Astrocyte (in vitro differentiated cells and primary cell): ENCODE results near the gene COL18A1. TPM values are rescaled to one million over a fixed set of nuclear protein-coding genes. Genes with fewer than 3 reads are reported as not detected.

Experiments
- DNase-seq: peaks from one replicate; pipeline ENCODE4 v3.0.0-alpha.2; 2010; ENCODE audit warnings: low read depth
- FAIRE-seq: peaks from 2 replicates; lab custom pipeline; 2011; peaks lifted over from hg19 to GRCh38; lab: Jason Lieb, UNC
- H2AFZ ChIP-seq: 2 replicates; pipeline ENCODE4 v1.6.0; 2012; ENCODE audit warnings: low read depth, low read length, inconsistent platforms
- H3K27ac ChIP-seq: 2 replicates; pipeline ENCODE4 v1.5.1; 2011; ENCODE audit warnings: low read depth, low read length, inconsistent platforms
- H3K27me3 ChIP-seq: 2 replicates; pipeline ENCODE4 v1.6.0; 2011; ENCODE audit warnings: low read length, inconsistent platforms; ENCODE audit not compliant: insufficient read depth
- H3K36me3 ChIP-seq: 2 replicates; pipeline ENCODE4 v1.5.1; 2011; ENCODE audit warnings: low read length, inconsistent platforms; ENCODE audit not compliant: insufficient read depth
- H3K4me1 ChIP-seq: 2 replicates; pipeline ENCODE4 v1.5.1; 2011; ENCODE audit warnings: low read length, inconsistent platforms; ENCODE audit not compliant: insufficient read depth
- H3K4me2 ChIP-seq: 2 replicates; pipeline ENCODE4 v1.6.0; 2012; ENCODE audit warnings: low read length, inconsistent platforms
- H3K4me3 ChIP-seq: 2 replicates; pipeline ENCODE4 v1.5.1; 2011; ENCODE audit warnings: low read depth, mild to moderate bottlenecking, low read length, inconsistent platforms; ENCODE audit not compliant: insufficient read depth
- H3K79me2 ChIP-seq: 2 replicates; pipeline ENCODE4 v1.6.0; 2012; ENCODE audit warnings: mild to moderate bottlenecking, low read length, inconsistent platforms; ENCODE audit not compliant: insufficient read depth
- H3K9ac ChIP-seq: 2 replicates; pipeline ENCODE4 v1.6.0; 2012; ENCODE audit warnings: mild to moderate bottlenecking, low read length, inconsistent platforms
- H3K9me3 ChIP-seq: 2 replicates; pipeline ENCODE4 v1.5.1; 2012; ENCODE audit warnings: low read depth, mild to moderate bottlenecking, low read length, inconsistent platforms; ENCODE audit not compliant: insufficient read depth
- H4K20me1 ChIP-seq: 2 replicates; pipeline ENCODE4 v1.6.0; 2012; ENCODE audit warnings: low read length, inconsistent platforms; ENCODE audit not compliant: insufficient read depth
- H3K27ac Mint-ChIP-seq: one replicate; pipeline ENCODE4 v1.8.0; 2021; ENCODE audit warnings: mild to moderate bottlenecking, mixed read lengths; ENCODE audit not compliant: unreplicated experiment
- H3K27me3 Mint-ChIP-seq: one replicate; pipeline ENCODE4 v1.8.0; 2021; ENCODE audit warnings: low read depth, mixed read lengths; ENCODE audit not compliant: unreplicated experiment
- H3K36me3 Mint-ChIP-seq: one replicate; pipeline ENCODE4 v1.8.0; 2021; ENCODE audit warnings: low read depth, mixed read lengths; ENCODE audit not compliant: unreplicated experiment
- H3K4me1 Mint-ChIP-seq: one replicate; pipeline ENCODE4 v1.8.0; 2021; ENCODE audit warnings: low read depth, mixed read lengths; ENCODE audit not compliant: unreplicated experiment
- H3K4me3 Mint-ChIP-seq: one replicate; pipeline ENCODE4 v1.8.0; 2021; ENCODE audit warnings: mild to moderate bottlenecking, moderate library complexity, mixed read lengths; ENCODE audit not compliant: unreplicated experiment
- H3K9me3 Mint-ChIP-seq: one replicate; pipeline ENCODE4 v1.8.0; 2021; ENCODE audit warnings: mild to moderate bottlenecking, mixed read lengths; ENCODE audit not compliant: unreplicated experiment
- EZH2 ChIP-seq: IDR thresholded peaks from 2 replicates; pipeline ENCODE4 v1.6.1; 2012; ENCODE audit warnings: mild to moderate bottlenecking, low read length, inconsistent platforms; ENCODE audit not compliant: insufficient read depth
- total RNA-seq: library from RNA; stranded (reverse); gene quantifications from 2 replicates; pipeline ENCODE4 v1.2.1, GENCODE V29; 2021
- TF ChIP-seq, protein P1 (sequence below): IDR thresholded peaks from 2 replicates; pipeline ENCODE4 v1.5.1; 2011; ENCODE audit warnings: low read depth, mild to moderate bottlenecking, inconsistent platforms, low read length, moderate library complexity; ENCODE audit not compliant: insufficient read depth

COL18A1 gene
- total RNA-seq, 1 donor from 2014 or later: 616 TPM

DNA sequence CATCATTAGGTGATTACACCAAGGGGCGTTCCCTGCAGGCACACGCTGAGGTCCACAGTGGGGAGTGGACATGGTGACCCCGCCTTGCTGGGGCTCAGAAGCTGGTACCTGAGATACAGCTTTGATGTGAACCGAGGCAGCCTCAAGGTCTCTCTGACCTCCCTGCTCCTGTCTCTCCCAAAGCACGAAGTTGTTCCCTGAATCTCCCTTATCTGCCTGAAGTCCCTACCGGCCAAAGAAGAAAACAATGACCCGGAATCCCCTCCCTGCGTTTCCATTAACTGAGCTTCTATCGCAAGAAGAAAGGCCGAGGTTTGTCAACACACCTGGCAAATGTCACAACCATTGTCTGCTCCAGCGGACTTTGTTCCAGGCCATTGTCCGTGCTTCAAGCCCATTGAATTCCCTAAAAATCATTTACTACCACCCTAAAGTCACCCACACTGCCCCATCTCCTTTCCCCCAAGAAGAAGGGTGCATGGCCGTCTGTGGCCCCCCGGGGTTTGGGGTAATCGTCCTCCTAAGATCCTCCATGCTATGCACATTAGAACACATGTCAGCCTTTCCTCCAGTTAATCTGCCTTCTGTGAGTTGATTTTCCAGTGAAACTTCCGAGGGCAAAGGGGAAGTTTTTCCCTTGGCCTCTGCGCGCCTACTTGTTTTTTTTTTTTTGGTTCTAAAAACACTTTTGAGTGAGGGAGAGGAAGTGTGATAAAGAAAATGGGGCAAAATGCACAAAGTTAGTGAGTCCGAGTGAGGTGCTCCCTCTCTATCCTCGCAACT, 48.1 kb upstream of the COL18A1 start:
- no peak overlapping the region for H3K27ac ChIP-seq

DNA sequence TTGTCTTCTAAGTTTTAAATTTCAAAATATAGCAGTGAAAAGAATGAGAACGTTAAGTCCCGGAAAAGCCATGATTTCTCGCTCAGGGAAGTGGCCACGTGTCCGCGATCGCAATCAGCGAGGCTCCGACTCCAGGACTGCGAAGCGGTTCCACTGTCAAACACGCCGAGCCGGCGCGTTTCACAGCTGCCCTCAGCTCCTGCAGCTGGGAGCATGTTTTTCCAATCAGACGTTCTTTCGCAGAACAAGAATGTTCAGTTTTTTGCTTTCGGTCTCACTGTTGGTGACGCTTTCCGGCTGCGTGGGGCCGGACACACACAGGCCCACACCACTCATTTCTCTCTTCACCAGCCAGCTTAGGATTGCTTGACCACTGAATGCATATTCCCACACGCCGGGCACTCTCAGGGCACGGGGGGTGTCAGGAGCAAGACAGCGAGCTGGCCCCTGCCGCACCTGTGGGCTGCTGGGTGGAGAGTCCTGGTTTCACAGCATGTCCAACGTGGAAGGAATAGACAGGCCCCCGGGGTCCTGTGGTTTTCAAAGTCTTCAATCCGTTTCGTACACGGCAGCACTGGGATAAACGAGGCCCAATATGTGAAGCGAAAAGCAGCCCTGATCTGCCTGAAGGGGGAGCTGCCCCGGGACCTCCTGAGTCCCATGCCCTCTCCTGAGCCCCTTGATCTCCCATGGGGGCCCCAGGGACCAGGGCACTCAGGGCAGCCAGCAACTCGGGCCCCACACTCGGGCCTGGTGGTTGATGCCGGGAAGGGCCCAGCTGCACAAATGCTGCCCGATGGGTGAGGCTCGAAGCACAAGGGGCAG, 47.3 kb upstream of the COL18A1 start:
- Mint-ChIP-seq H3K27me3 (peaks cover 17% of the 10 kb centered on the region), H3K36me3 (no peaks in the 10 kb centered on the region), H3K4me3 (no peak overlapping the region), H3K9me3 (no peaks in the 10 kb centered on the region), H3K27ac (no peak overlapping the region), H3K4me1 (peaks cover 8% of the 10 kb centered on the region)
- Histone ChIP-seq H3K27me3 (no peaks in the 10 kb centered on the region), H3K9me3 (no peaks in the 10 kb centered on the region), H3K4me2 (no peak overlapping the region), H3K79me2 (no peaks in the 10 kb centered on the region), H3K4me1 (peaks cover 6% of the 10 kb centered on the region), H4K20me1 (no peaks in the 10 kb centered on the region), H2AFZ (no peak overlapping the region), H3K36me3 (no peaks in the 10 kb centered on the region), H3K27ac (no peak overlapping the region), H3K4me3 (no peak overlapping the region), H3K9ac (no peak overlapping the region)
- TF ChIP-seq, protein P1, sequence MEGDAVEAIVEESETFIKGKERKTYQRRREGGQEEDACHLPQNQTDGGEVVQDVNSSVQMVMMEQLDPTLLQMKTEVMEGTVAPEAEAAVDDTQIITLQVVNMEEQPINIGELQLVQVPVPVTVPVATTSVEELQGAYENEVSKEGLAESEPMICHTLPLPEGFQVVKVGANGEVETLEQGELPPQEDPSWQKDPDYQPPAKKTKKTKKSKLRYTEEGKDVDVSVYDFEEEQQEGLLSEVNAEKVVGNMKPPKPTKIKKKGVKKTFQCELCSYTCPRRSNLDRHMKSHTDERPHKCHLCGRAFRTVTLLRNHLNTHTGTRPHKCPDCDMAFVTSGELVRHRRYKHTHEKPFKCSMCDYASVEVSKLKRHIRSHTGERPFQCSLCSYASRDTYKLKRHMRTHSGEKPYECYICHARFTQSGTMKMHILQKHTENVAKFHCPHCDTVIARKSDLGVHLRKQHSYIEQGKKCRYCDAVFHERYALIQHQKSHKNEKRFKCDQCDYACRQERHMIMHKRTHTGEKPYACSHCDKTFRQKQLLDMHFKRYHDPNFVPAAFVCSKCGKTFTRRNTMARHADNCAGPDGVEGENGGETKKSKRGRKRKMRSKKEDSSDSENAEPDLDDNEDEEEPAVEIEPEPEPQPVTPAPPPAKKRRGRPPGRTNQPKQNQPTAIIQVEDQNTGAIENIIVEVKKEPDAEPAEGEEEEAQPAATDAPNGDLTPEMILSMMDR: no peak
- TF ChIP-seq EZH2: no peak
- FAIRE-seq (no peak), DNase-seq (no peak)

More for the DNA sequence above, 48.1 kb upstream of the COL18A1 start:
- no peaks in the 10 kb centered on the region for H3K9me3 Mint-ChIP-seq
- peaks cover 17% of the 10 kb centered on the region for H3K27me3 Mint-ChIP-seq
- DNase-seq: no peak
- Histone ChIP-seq H2AFZ (no peak overlapping the region), H3K9ac (no peak overlapping the region), H3K4me3 (no peak overlapping the region), H3K4me2 (no peak overlapping the region), H3K79me2 (no peaks in the 10 kb centered on the region), H3K27me3 (no peaks in the 10 kb centered on the region), H3K36me3 (no peaks in the 10 kb centered on the region), H3K9me3 (no peaks in the 10 kb centered on the region), H4K20me1 (no peaks in the 10 kb centered on the region), H3K4me1 (peaks cover 6% of the 10 kb centered on the region)
- TF ChIP-seq, protein P1: no peak
- TF ChIP-seq EZH2: no peak
- H3K27ac Mint-ChIP-seq: no peak overlapping the region
- peaks cover 7% of the 10 kb centered on the region for H3K4me1 Mint-ChIP-seq
- H3K4me3 Mint-ChIP-seq: no peak overlapping the region
- no peaks in the 10 kb centered on the region for H3K36me3 Mint-ChIP-seq
- no peak for FAIRE-seq
